Ovary (tissue), 9 donors: ENCODE data around the gene SMAD2. TPM values are rescaled to one million over a fixed set of nuclear protein-coding genes. Genes with fewer than 3 reads are reported as not detected.

ENCODE experiments used
- DNase-seq, 5 donors: peaks; one replicate each; pipeline ENCODE4 v3.0.0-alpha.2; 2019 to 2020
- H3K27ac ChIP-seq, 2 donors: fragments of 200-600 bp; one replicate each; pipeline versions ENCODE4 v1.5.1 to v1.8.0; 2019 to 2022
- H3K27me3 ChIP-seq: fragments of 200-600 bp; one replicate; pipeline ENCODE4 v1.8.0; 2022
- H3K36me3 ChIP-seq: fragments of 200-600 bp; sonication (generic); one replicate; pipeline ENCODE4 v1.5.1; 2019
- H3K4me1 ChIP-seq: one replicate; pipeline ENCODE4 v1.8.1; 2013; ENCODE audit warnings: mild to moderate bottlenecking, moderate library complexity; ENCODE audit not compliant: insufficient read depth
- H3K4me3 ChIP-seq: fragments of 200-600 bp; sonication (generic); one replicate; pipeline ENCODE4 v1.5.1; 2017
- H3K9me3 ChIP-seq, 2 donors: fragments of 200-600 bp in 1 of 2; sonication (generic) in 1 of 2; one replicate each; pipeline versions ENCODE4 v1.5.1 to v1.8.1; 2013 to 2019; ENCODE audit warnings: mild to moderate bottlenecking in 1 of 2, moderate library complexity in 1 of 2
- EP300 ChIP-seq: sonication (generic); formaldehyde crosslinking; IDR thresholded peaks from one replicate; pipeline ENCODE4 v1.6.1; 2017; ENCODE audit warnings: antibody characterized with exemption
- POLR2A ChIP-seq: fragments of 450-650 bp; IDR thresholded peaks from one replicate; pipeline ENCODE4 v1.6.1; 2017; ENCODE audit warnings: antibody characterized with exemption, mild to moderate bottlenecking, moderate library complexity
- WGBS, 3 donors: extraction: QIAGEN DNeasy Blood & Tissue Kit in 1 of 3; methylation state at CpG; one replicate each; pipeline versions ENCODE4 v1.1.5 to v1.1.7; 2013 to 2017; 5-methylcytosine and 5-hydroxymethylcytosine counted together
- intact Hi-C, 4 donors: fragments of 100-400 bp; cut with DNase I; formaldehyde crosslinking; loops; one replicate each; pipeline versions ENCODE4 v1.11.0 to v1.15.1; 2022 to 2023
- polyA plus RNA-seq, 2 donors: library from polyadenylated mRNA; stranded (reverse); fragments of 200-250 nt in 1 of 2; fragments of 350-450 nt in 1 of 2; fragmentation: Illumina TruSeq in 1 of 2; extraction: RNeasy Lipid Tissue Mini Kit (QIAGEN cat#74804) in 1 of 2; gene quantifications; one replicate each; pipeline ENCODE4 v1.2.3, GENCODE V29; 2013 to 2014
- total RNA-seq, 7 donors: library from RNA; depleted of rRNA in 2 of 7; stranded (reverse); fragments of >200 nt in 2 of 7; fragmentation: NEBNext Ultra II Directional in 3 of 7; extraction: Animal tissue kit (Norgen Biotek cat#: 25700) in 3 of 7; gene quantifications; one replicate each; pipeline versions ENCODE4 v1.1.0 to v1.2.4, GENCODE V29; 2016 to 2023
- TF ChIP-seq, protein P1 (sequence below), 3 donors: fragments of 450-650 bp in 2 of 3; fragments of 200-600 bp in 1 of 3; IDR thresholded peaks; one replicate each; pipeline versions ENCODE4 v1.5.1 to v1.8.0; 2016 to 2022; ENCODE audit warnings: antibody characterized with exemption in 3 of 3, mild to moderate bottlenecking in 1 of 3
- donor health status: DM: no; HTN: no; CAD: no; lungs with moderate emphysema.
- donor health status: DM: no; HTN: no; CAD: no.
- donor health status: Bipolar disorder and iron deficiency.
- donor health status: DM: yes; HTN: yes; CAD: no.
- donor health status: DM: no; HTN: no; CAD: no.
- donor health status: DM: yes; HTN: yes; CAD: no.

The SMAD2 gene
- total and polyA plus RNA-seq, 9 donors: 27.9 to 160 (median 130) TPM

DNA sequence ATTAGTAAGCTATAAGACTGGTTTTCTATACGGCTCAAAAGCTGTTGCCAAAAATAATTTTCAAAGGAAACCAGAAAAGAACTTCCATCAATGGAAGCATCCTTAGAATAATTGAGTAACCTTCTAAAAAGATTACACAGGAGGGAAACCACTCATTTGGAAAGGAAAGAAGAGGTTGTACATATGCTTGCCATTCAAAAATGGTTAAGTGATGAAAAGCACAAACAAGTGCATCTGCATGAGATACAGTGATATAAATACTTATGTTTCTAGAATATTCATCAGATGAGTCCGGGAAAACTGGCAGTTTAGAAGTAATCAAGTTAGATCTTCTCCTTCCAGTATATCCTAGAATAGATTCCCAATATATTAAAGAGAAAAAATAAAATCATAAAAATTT lies 20.1 kb upstream of the SMAD2 start:
- Histone ChIP-seq H3K27me3 (no peaks in the 10 kb centered on the region), H3K36me3 (no peaks in the 10 kb centered on the region), H3K9me3 (no peaks in the 10 kb centered on the region), H3K4me3 (no peak overlapping the region), H3K27ac (no peak overlapping the region), H3K4me1 (no peaks in the 10 kb centered on the region)
- DNase-seq: no peak
- intact Hi-C loops: no loop called here
- TF ChIP-seq POLR2A: no peak
- TF ChIP-seq, protein P1, sequence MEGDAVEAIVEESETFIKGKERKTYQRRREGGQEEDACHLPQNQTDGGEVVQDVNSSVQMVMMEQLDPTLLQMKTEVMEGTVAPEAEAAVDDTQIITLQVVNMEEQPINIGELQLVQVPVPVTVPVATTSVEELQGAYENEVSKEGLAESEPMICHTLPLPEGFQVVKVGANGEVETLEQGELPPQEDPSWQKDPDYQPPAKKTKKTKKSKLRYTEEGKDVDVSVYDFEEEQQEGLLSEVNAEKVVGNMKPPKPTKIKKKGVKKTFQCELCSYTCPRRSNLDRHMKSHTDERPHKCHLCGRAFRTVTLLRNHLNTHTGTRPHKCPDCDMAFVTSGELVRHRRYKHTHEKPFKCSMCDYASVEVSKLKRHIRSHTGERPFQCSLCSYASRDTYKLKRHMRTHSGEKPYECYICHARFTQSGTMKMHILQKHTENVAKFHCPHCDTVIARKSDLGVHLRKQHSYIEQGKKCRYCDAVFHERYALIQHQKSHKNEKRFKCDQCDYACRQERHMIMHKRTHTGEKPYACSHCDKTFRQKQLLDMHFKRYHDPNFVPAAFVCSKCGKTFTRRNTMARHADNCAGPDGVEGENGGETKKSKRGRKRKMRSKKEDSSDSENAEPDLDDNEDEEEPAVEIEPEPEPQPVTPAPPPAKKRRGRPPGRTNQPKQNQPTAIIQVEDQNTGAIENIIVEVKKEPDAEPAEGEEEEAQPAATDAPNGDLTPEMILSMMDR (IDR thresholded peaks at IDR 0.05): no peak
- no peak for TF ChIP-seq EP300
- WGBS, 3 donors: 78 to 83% (median 81%) methylated on average over 2 of the region's 2 CpGs

DNA sequence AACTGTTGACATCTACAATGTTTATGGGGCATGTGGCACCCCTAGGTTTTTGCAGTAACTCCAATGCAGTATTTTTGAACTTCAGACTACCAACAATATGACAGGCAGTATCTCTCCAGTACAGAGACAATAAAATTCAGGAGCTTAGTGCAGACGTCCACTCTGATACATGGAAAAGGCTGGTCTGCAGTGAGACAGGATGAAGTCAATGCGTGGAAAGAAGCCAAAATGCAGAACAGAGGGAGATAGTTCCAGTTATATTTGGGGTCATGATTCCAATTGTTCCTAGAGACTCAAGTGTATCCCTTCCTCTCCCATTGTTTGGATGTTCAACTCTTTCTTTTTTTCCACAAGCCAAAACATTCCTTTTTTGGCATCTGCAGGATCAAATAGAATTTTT lies 18.7 kb upstream of the SMAD2 start:
- TF ChIP-seq EP300 (no peak), POLR2A (no peak)
- TF ChIP-seq, protein P1 (IDR thresholded peaks at IDR 0.05): no peak
- intact Hi-C loops: no loop called here
- H3K9me3 ChIP-seq: no peaks in the 10 kb centered on the region
- H3K27me3 ChIP-seq: no peaks in the 10 kb centered on the region
- WGBS, 3 donors: 28 to 39% (median 38%) methylated on average over 2 of the region's 2 CpGs
- no peak overlapping the region for H3K4me3 ChIP-seq
- no peak for DNase-seq
- no peaks in the 10 kb centered on the region for H3K4me1 ChIP-seq
- no peaks in the 10 kb centered on the region for H3K36me3 ChIP-seq
- H3K27ac ChIP-seq: no peak overlapping the region

DNA sequence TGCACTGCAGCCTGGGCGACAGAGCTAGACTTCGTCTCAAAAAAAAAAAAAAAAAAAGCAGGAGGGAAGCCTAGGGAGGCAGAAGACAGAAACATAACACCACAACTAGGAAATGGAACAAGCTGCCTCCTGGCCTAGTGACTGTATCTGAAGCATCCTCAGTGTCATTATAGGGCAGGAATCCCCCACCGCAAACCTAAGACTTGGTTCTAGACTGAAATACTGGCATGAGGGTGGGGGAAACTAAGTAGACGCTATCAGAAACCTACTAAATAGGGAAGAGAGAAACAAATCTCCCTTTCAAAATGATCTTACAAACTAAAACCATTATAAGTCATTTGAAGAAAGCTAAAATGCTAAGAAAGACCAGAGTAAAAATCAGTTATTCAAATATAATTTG lies 16.4 kb upstream of the SMAD2 start:
- no peak overlapping the region for H3K4me3 ChIP-seq
- H3K27me3 ChIP-seq: no peaks in the 10 kb centered on the region
- H3K9me3 ChIP-seq: no peaks in the 10 kb centered on the region
- intact Hi-C loops: no loop called here
- DNase-seq: no peak
- no peaks in the 10 kb centered on the region for H3K36me3 ChIP-seq
- WGBS, 3 donors: 91 to 94% (median 91%) methylated on average over 4 of the region's 4 CpGs
- TF ChIP-seq EP300 (no peak), POLR2A (no peak)
- TF ChIP-seq, protein P1 (IDR thresholded peaks at IDR 0.05): no peak
- no peak overlapping the region for H3K27ac ChIP-seq
- no peaks in the 10 kb centered on the region for H3K4me1 ChIP-seq

DNA sequence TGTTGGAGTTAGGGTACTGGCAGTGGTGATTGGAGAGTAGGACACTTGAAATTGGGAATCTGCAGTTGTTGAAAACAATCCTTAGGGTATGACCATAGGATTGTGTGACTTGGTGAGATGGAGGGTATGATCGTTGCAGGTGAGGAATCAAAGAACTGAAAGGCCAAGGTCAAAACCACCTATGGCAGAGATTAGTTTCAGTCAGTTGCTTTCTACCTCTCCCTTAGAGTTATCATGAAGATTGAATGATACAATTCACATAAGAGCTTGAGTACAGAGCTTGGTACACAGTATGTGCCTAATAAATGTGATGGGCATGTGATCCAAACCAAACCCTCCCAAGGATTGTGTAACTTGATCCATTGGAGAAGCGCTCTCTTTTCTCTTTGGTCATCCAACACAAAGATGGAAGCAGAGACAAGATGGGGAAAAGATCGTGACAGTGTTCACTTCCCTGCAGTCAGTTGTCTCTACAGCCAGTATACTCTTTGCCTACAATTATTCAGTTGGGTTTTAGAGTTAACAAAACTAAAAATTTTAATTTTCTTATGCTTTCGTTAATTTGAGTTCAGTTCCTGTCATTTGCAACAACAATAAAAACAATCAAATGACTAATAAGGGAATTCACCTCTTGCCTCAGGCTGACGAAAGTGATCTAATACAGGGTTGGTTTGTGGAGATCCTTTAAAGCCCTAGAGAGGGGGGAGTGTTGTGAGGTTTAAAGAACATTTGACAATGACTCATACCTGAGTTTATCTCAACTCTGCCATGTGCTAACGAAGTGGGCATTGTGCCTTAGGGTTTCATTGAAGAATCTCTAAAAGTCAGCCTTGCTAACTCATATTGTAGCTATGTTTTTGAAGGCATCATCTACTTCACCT lies 14.8 kb upstream of the SMAD2 start:
- no peaks in the 10 kb centered on the region for H3K9me3 ChIP-seq
- H3K4me1 ChIP-seq: no peaks in the 10 kb centered on the region
- intact Hi-C loops: no loop called here
- 70 to 82% (median 74%) methylated on average over 6 of the region's 6 CpGs for WGBS, 3 donors
- TF ChIP-seq POLR2A (no peak), EP300 (no peak)
- TF ChIP-seq, protein P1 (IDR thresholded peaks at IDR 0.05): no peak
- no peaks in the 10 kb centered on the region for H3K27me3 ChIP-seq
- no peaks in the 10 kb centered on the region for H3K36me3 ChIP-seq
- no peak overlapping the region for H3K27ac ChIP-seq
- no peak overlapping the region for H3K4me3 ChIP-seq
- DNase-seq: no peak
